ENCODE measurements around the gene NCAM1.

NCAM1 gene

GRCh38 chr11:113142508-113142907 is 181.3 kb downstream of the NCAM1 start:
- H3K4me1 ChIP-seq (ENCODE audit: low read length): no peaks in the 10 kb centered on the region
- H3K27ac ChIP-seq (ENCODE audit: low read length): no peak overlapping the region
- H2AFZ ChIP-seq (ENCODE audit: low read depth, low read length): no peak overlapping the region
- no peaks in the 10 kb centered on the region for H3K9me3 ChIP-seq (ENCODE audit: insufficient read depth, low read length)
- H3K36me3 ChIP-seq (replicated peaks; ENCODE audit: low read depth, low read length): no peaks in the 10 kb centered on the region
- H3K9ac ChIP-seq (ENCODE audit: low read length): no peak overlapping the region
- no peak overlapping the region for H3K4me3 ChIP-seq (ENCODE audit: low read length)
- TF ChIP-seq EZH2phosphoT487 (IDR thresholded peaks at IDR 0.05; ENCODE audit: low read depth) (no peak), CTCF (IDR thresholded peaks at IDR 0.05; ENCODE audit: low read depth, low read length) (no peak)
- no peaks in the 10 kb centered on the region for H3K79me2 ChIP-seq (ENCODE audit: low read length)
- H3K27me3 ChIP-seq (ENCODE audit: low read depth, low read length): peaks cover 34% of the 10 kb centered on the region
- H4K20me1 ChIP-seq (ENCODE audit: insufficient read depth, low read length): no peaks in the 10 kb centered on the region
- no peak overlapping the region for H3K4me2 ChIP-seq (ENCODE audit: low read length)

DNA sequence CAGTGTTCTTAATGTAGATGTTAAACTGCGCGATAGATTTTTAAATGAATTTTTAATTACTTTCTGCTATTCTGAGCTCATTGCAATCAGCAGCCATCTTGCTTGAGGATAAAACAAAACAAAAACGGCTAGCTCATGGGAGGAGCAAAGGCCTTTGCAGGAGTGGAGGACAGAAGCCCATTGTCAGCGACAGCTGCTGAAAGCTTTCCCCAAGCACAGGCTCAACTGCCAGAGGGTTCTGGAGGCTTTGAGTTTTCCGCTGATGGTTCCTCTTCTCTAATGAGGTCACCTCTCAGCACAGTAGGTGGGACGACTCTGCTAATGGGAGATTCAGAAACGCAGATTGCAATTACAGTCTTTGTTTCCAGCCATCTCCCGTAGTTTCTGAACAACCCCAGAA is 186.0 kb downstream of the NCAM1 start:
- Histone ChIP-seq H3K27me3 (ENCODE audit: low read depth, low read length) (peaks cover 17% of the 10 kb centered on the region; the same call in 1 of the 2 replicates), H3K4me3 (ENCODE audit: low read length) (no peak overlapping the region), H3K4me1 (ENCODE audit: low read length) (no peaks in the 10 kb centered on the region), H2AFZ (ENCODE audit: low read depth, low read length) (no peak overlapping the region), H4K20me1 (ENCODE audit: insufficient read depth, low read length) (no peaks in the 10 kb centered on the region), H3K36me3 (replicated peaks; ENCODE audit: low read depth, low read length) (no peaks in the 10 kb centered on the region), H3K9ac (ENCODE audit: low read length) (no peak overlapping the region), H3K9me3 (ENCODE audit: insufficient read depth, low read length) (no peaks in the 10 kb centered on the region), H3K4me2 (ENCODE audit: low read length) (no peak overlapping the region), H3K79me2 (ENCODE audit: low read length) (no peaks in the 10 kb centered on the region), H3K27ac (ENCODE audit: low read length) (no peak overlapping the region)
- TF ChIP-seq CTCF (IDR thresholded peaks at IDR 0.05; ENCODE audit: low read depth, low read length) (no peak), EZH2phosphoT487 (IDR thresholded peaks at IDR 0.05; ENCODE audit: low read depth) (no peak)

DNA sequence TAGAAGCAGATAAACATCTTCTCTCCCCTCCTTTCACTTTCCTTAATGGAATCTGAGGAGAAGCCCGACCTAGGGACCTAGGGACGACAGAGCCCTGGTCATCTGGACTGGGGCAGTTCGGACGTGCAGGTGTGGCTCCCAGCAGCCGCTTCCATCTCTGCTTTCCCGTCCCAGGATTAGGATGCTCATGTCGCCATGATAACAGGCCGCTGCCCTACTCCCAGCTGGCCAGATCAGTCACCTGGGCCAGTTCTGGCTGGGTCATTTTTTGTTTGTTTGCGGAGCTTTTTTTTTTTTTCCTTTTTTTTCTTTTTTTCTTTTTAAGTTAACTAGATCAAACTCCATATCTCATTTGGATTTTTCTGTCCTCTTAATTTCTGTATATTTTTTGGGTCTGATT is 186.9 kb downstream of the NCAM1 start:
- Histone ChIP-seq H2AFZ (ENCODE audit: low read depth, low read length) (no peak overlapping the region), H3K4me2 (ENCODE audit: low read length) (no peak overlapping the region), H3K27me3 (ENCODE audit: low read depth, low read length) (peaks cover 13% of the 10 kb centered on the region; the same call in 1 of the 2 replicates), H3K9ac (ENCODE audit: low read length) (no peak overlapping the region), H3K36me3 (replicated peaks; ENCODE audit: low read depth, low read length) (no peaks in the 10 kb centered on the region), H3K4me1 (ENCODE audit: low read length) (no peaks in the 10 kb centered on the region), H4K20me1 (ENCODE audit: insufficient read depth, low read length) (no peaks in the 10 kb centered on the region), H3K79me2 (ENCODE audit: low read length) (no peaks in the 10 kb centered on the region), H3K9me3 (ENCODE audit: insufficient read depth, low read length) (no peaks in the 10 kb centered on the region), H3K27ac (ENCODE audit: low read length) (no peak overlapping the region), H3K4me3 (ENCODE audit: low read length) (no peak overlapping the region)
- TF ChIP-seq CTCF (IDR thresholded peaks at IDR 0.05; ENCODE audit: low read depth, low read length) (no peak), EZH2phosphoT487 (IDR thresholded peaks at IDR 0.05; ENCODE audit: low read depth) (no peak)

DNA sequence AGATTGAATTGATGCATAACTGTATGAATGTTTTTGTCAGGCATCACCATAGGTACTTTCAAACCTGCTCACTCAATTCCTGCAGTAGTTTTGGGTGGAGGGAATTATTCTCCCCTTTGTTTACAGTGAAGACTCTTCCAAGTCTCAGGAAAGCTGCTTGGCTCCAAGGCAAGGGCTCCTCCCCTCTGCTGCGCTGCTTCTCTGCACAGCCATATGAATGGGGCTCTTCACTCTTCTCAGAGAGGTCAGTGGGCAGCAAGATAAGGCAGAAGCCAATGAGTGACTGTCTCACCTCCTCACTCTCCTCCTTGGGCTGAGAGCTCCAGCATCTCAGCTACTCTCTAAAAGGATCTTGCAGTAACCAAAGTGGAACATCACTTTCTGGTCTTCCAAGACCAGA is 187.4 kb downstream of the NCAM1 start:
- Histone ChIP-seq H3K9ac (ENCODE audit: low read length) (no peak overlapping the region), H3K4me2 (ENCODE audit: low read length) (no peak overlapping the region), H3K27ac (ENCODE audit: low read length) (no peak overlapping the region), H3K9me3 (ENCODE audit: insufficient read depth, low read length) (no peaks in the 10 kb centered on the region), H3K79me2 (ENCODE audit: low read length) (no peaks in the 10 kb centered on the region), H3K36me3 (replicated peaks; ENCODE audit: low read depth, low read length) (no peaks in the 10 kb centered on the region), H3K4me1 (ENCODE audit: low read length) (no peaks in the 10 kb centered on the region), H3K27me3 (ENCODE audit: low read depth, low read length) (peaks cover 12% of the 10 kb centered on the region; the same call in 1 of the 2 replicates), H4K20me1 (ENCODE audit: insufficient read depth, low read length) (no peaks in the 10 kb centered on the region), H3K4me3 (ENCODE audit: low read length) (no peak overlapping the region), H2AFZ (ENCODE audit: low read depth, low read length) (no peak overlapping the region)
- TF ChIP-seq EZH2phosphoT487 (IDR thresholded peaks at IDR 0.05; ENCODE audit: low read depth) (no peak), CTCF (IDR thresholded peaks at IDR 0.05; ENCODE audit: low read depth, low read length) (no peak)
